ENCODE measurements around the gene TAS1R2. TPM values are rescaled to one million over a fixed set of nuclear protein-coding genes. Genes with fewer than 3 reads are reported as not detected.

Gene TAS1R2
- total and polyA plus RNA-seq, 2 experiments from 2014 or later, result not detected

DNA sequence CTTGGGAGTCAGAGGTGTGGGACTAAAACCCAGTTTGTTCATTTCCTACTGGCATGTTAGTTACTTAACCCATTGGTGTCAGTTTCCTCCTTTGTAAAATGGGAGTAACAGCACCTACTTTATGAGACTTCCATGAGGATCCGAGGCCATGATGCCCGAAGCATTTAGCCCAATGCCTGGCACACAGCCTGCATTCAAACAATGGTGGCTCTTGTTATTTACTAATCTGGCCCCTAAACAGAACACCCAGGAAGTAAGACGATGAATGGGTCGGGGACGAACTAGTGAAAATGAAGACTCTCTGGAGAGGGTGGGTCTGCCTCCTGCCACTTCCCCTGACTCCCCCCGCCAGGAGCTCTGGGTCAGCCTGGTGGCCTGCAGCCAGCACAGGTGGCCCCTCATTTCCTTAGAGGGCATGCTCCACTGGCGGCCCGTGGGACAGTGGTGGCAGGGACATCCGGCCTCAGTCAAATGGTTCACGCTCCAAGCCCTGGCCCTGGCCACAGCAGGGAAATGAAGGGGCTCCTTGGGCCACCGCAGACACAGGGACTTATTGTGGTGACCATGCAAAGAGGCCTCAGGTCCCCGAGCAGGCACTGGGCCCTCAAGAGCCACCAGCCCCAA, 9.5 kb upstream of the TAS1R2 start:
- H3K27ac Mint-ChIP-seq, result no peak overlapping the region

More for the DNA sequence above, 9.5 kb upstream of the TAS1R2 start:
- Histone ChIP-seq H4K20me1 (replicated peaks; ENCODE audit: insufficient read depth) (no peaks in the 10 kb centered on the region; the same call in 1 of the 2 replicates), H2AFZ (no peak overlapping the region), H3K4me1 (ENCODE audit: insufficient read depth) (no peaks in the 10 kb centered on the region), H3K4me3 (no peak overlapping the region), H3K4me2 (no peak overlapping the region), H3F3A (replicated peaks; ENCODE audit: low read depth) (no peaks in the 10 kb centered on the region), H3K36me3 (ENCODE audit: insufficient read depth) (no peaks in the 10 kb centered on the region), H3K9me2 (ENCODE audit: insufficient read depth) (no peaks in the 10 kb centered on the region), H3K79me2 (replicated peaks; ENCODE audit: insufficient read depth) (no peaks in the 10 kb centered on the region), H3K27ac (ENCODE audit: low read depth) (no peak overlapping the region), H3K27me3 (ENCODE audit: insufficient read depth) (no peaks in the 10 kb centered on the region)
- peaks cover 6% of the 10 kb centered on the region for H3K27me3 Mint-ChIP-seq (ENCODE audit: insufficient read depth, low read depth, poor library complexity)
- no peak for TF ChIP-seq EZH2phosphoT487 (IDR thresholded peaks at IDR 0.05; ENCODE audit: unreplicated experiment)
- TF ChIP-seq, protein P1, sequence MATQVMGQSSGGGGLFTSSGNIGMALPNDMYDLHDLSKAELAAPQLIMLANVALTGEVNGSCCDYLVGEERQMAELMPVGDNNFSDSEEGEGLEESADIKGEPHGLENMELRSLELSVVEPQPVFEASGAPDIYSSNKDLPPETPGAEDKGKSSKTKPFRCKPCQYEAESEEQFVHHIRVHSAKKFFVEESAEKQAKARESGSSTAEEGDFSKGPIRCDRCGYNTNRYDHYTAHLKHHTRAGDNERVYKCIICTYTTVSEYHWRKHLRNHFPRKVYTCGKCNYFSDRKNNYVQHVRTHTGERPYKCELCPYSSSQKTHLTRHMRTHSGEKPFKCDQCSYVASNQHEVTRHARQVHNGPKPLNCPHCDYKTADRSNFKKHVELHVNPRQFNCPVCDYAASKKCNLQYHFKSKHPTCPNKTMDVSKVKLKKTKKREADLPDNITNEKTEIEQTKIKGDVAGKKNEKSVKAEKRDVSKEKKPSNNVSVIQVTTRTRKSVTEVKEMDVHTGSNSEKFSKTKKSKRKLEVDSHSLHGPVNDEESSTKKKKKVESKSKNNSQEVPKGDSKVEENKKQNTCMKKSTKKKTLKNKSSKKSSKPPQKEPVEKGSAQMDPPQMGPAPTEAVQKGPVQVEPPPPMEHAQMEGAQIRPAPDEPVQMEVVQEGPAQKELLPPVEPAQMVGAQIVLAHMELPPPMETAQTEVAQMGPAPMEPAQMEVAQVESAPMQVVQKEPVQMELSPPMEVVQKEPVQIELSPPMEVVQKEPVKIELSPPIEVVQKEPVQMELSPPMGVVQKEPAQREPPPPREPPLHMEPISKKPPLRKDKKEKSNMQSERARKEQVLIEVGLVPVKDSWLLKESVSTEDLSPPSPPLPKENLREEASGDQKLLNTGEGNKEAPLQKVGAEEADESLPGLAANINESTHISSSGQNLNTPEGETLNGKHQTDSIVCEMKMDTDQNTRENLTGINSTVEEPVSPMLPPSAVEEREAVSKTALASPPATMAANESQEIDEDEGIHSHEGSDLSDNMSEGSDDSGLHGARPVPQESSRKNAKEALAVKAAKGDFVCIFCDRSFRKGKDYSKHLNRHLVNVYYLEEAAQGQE (IDR thresholded peaks at IDR 0.05; ENCODE audit: unreplicated experiment), result no peak
- TF ChIP-seq ZNF114 (CRISPR knock-in tag; IDR thresholded peaks at IDR 0.05), result no peak
- no peak for TF ChIP-seq ZNF331 (CRISPR knock-in tag; IDR thresholded peaks at IDR 0.05; ENCODE audit: low read depth)
- TF ChIP-seq EZH2 (IDR thresholded peaks at IDR 0.05; ENCODE audit: low read depth, unreplicated experiment), result no peak
- TF ChIP-seq NANOG (IDR thresholded peaks at IDR 0.05; ENCODE audit: borderline replicate concordance), result no peak
- no peak for TF ChIP-seq JUNB (IDR thresholded peaks at IDR 0.05; ENCODE audit: unreplicated experiment)
- no peak for TF ChIP-seq CREB1 (CRISPR knock-in tag; IDR thresholded peaks at IDR 0.05; ENCODE audit: low read depth)
- TF ChIP-seq, protein P2, sequence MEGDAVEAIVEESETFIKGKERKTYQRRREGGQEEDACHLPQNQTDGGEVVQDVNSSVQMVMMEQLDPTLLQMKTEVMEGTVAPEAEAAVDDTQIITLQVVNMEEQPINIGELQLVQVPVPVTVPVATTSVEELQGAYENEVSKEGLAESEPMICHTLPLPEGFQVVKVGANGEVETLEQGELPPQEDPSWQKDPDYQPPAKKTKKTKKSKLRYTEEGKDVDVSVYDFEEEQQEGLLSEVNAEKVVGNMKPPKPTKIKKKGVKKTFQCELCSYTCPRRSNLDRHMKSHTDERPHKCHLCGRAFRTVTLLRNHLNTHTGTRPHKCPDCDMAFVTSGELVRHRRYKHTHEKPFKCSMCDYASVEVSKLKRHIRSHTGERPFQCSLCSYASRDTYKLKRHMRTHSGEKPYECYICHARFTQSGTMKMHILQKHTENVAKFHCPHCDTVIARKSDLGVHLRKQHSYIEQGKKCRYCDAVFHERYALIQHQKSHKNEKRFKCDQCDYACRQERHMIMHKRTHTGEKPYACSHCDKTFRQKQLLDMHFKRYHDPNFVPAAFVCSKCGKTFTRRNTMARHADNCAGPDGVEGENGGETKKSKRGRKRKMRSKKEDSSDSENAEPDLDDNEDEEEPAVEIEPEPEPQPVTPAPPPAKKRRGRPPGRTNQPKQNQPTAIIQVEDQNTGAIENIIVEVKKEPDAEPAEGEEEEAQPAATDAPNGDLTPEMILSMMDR (conservative IDR thresholded peaks at IDR 0.05; ENCODE audit: low read depth in 2 of 2), result no peak
- TF ChIP-seq, protein P3, sequence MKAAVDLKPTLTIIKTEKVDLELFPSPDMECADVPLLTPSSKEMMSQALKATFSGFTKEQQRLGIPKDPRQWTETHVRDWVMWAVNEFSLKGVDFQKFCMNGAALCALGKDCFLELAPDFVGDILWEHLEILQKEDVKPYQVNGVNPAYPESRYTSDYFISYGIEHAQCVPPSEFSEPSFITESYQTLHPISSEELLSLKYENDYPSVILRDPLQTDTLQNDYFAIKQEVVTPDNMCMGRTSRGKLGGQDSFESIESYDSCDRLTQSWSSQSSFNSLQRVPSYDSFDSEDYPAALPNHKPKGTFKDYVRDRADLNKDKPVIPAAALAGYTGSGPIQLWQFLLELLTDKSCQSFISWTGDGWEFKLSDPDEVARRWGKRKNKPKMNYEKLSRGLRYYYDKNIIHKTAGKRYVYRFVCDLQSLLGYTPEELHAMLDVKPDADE (IDR thresholded peaks at IDR 0.05), result no peak
- TF ChIP-seq, protein P4, sequence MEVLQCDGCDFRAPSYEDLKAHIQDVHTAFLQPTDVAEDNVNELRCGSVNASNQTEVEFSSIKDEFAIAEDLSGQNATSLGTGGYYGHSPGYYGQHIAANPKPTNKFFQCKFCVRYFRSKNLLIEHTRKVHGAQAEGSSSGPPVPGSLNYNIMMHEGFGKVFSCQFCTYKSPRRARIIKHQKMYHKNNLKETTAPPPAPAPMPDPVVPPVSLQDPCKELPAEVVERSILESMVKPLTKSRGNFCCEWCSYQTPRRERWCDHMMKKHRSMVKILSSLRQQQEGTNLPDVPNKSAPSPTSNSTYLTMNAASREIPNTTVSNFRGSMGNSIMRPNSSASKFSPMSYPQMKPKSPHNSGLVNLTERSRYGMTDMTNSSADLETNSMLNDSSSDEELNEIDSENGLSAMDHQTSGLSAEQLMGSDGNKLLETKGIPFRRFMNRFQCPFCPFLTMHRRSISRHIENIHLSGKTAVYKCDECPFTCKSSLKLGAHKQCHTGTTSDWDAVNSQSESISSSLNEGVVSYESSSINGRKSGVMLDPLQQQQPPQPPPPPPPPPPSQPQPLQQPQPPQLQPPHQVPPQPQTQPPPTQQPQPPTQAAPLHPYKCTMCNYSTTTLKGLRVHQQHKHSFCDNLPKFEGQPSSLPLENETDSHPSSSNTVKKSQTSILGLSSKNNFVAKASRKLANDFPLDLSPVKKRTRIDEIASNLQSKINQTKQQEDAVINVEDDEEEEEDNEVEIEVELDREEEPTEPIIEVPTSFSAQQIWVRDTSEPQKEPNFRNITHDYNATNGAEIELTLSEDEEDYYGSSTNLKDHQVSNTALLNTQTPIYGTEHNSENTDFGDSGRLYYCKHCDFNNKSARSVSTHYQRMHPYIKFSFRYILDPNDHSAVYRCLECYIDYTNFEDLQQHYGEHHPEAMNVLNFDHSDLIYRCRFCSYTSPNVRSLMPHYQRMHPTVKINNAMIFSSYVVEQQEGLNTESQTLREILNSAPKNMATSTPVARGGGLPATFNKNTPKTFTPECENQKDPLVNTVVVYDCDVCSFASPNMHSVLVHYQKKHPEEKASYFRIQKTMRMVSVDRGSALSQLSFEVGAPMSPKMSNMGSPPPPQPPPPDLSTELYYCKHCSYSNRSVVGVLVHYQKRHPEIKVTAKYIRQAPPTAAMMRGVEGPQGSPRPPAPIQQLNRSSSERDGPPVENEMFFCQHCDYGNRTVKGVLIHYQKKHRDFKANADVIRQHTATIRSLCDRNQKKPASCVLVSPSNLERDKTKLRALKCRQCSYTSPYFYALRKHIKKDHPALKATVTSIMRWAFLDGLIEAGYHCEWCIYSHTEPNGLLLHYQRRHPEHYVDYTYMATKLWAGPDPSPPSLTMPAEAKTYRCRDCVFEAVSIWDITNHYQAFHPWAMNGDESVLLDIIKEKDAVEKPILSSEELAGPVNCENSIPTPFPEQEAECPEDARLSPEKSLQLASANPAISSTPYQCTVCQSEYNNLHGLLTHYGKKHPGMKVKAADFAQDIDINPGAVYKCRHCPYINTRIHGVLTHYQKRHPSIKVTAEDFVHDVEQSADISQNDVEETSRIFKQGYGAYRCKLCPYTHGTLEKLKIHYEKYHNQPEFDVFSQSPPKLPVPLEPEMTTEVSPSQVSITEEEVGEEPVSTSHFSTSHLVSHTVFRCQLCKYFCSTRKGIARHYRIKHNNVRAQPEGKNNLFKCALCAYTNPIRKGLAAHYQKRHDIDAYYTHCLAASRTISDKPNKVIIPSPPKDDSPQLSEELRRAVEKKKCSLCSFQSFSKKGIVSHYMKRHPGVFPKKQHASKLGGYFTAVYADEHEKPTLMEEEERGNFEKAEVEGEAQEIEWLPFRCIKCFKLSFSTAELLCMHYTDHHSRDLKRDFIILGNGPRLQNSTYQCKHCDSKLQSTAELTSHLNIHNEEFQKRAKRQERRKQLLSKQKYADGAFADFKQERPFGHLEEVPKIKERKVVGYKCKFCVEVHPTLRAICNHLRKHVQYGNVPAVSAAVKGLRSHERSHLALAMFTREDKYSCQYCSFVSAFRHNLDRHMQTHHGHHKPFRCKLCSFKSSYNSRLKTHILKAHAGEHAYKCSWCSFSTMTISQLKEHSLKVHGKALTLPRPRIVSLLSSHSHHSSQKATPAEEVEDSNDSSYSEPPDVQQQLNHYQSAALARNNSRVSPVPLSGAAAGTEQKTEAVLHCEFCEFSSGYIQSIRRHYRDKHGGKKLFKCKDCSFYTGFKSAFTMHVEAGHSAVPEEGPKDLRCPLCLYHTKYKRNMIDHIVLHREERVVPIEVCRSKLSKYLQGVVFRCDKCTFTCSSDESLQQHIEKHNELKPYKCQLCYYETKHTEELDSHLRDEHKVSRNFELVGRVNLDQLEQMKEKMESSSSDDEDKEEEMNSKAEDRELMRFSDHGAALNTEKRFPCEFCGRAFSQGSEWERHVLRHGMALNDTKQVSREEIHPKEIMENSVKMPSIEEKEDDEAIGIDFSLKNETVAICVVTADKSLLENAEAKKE (CRISPR knock-in tag; IDR thresholded peaks at IDR 0.05), result no peak
- no peak for TF ChIP-seq POLR2AphosphoS5 (IDR thresholded peaks at IDR 0.05; ENCODE audit: low read depth)
- TF ChIP-seq STAT1 (IDR thresholded peaks at IDR 0.05; ENCODE audit: unreplicated experiment), result no peak
- no peaks in the 10 kb centered on the region for H3K9me3 Mint-ChIP-seq
- DNase-seq (ENCODE audit: low spot score) (no peak), ATAC-seq (no peak)
- H3K4me1 Mint-ChIP-seq, result no peaks in the 10 kb centered on the region
- H3K4me3 Mint-ChIP-seq, result no peak overlapping the region
- H3K36me3 Mint-ChIP-seq (ENCODE audit: low read depth), result no peaks in the 10 kb centered on the region; the same call in 2 of the 3 replicates

All from GM23338 (cell line).